ENCODE measurements around the gene C1orf159. TPM values are rescaled to one million over a fixed set of nuclear protein-coding genes. Genes with fewer than 3 reads are reported as not detected.
"Not testable (repeated sequence)": the region's sequence is repeated elsewhere in the genome, so short reads cannot be mapped to it uniquely, and the experiment has no call there.

The C1orf159 gene
- total RNA-seq, 1 donor from 2014 or later: 9.2 TPM

DNA sequence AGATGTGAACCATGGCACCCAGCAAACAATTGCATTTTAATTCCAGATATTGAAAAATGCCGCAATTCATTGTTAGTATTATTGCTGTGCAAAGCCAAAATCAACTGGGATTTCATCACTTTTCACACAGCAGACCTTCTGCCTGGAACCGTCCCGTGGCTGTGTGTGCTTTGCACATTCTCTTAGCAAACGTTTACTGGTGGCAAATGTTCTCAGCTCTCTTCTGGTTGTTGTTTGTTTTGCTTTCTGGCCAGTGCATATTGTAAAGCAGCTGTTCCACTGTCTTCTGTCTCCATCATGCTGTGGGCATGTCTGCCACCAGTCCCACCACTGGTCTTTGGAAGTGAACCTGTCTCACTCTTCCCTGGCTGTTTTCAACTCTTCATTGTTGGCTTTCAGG is 38.0 kb upstream of the C1orf159 start:
- no peaks in the 10 kb centered on the region for H3K4me1 Mint-ChIP-seq (ENCODE audit: low read depth)
- H3K9me3 Mint-ChIP-seq (ENCODE audit: low read depth): peaks cover 19% of the 10 kb centered on the region
- H3K36me3 Mint-ChIP-seq (ENCODE audit: low read depth): no peaks in the 10 kb centered on the region
- no peak overlapping the region for H3K27ac Mint-ChIP-seq (ENCODE audit: unreplicated experiment)
- TF ChIP-seq, protein P1, sequence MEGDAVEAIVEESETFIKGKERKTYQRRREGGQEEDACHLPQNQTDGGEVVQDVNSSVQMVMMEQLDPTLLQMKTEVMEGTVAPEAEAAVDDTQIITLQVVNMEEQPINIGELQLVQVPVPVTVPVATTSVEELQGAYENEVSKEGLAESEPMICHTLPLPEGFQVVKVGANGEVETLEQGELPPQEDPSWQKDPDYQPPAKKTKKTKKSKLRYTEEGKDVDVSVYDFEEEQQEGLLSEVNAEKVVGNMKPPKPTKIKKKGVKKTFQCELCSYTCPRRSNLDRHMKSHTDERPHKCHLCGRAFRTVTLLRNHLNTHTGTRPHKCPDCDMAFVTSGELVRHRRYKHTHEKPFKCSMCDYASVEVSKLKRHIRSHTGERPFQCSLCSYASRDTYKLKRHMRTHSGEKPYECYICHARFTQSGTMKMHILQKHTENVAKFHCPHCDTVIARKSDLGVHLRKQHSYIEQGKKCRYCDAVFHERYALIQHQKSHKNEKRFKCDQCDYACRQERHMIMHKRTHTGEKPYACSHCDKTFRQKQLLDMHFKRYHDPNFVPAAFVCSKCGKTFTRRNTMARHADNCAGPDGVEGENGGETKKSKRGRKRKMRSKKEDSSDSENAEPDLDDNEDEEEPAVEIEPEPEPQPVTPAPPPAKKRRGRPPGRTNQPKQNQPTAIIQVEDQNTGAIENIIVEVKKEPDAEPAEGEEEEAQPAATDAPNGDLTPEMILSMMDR (IDR thresholded peaks at IDR 0.05): no peak
- DNase-seq (ENCODE audit: low spot score): no peak
- no peaks in the 10 kb centered on the region for H3K27me3 Mint-ChIP-seq (ENCODE audit: low read depth)
- H3K4me3 Mint-ChIP-seq (ENCODE audit: unreplicated experiment): no peak overlapping the region

DNA sequence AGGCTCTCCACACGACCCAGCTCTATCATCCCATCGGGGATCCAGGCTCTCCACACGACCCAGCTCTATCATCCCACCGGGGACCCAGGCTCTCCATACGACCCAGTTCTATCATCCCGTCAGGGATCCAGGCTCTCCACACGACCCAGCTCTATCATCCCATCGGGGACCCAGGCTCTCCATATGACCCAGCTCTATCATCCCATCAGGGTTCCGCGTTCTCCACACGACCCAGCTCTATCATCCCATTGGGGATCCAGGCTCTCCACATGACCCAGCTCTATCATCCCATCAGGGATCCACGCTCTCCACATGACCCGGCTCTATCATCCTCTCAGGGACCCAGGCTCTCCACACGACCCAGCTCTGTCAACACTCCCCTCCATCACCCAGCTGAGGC is 37.3 kb upstream of the C1orf159 start:
- H3K27ac Mint-ChIP-seq (ENCODE audit: unreplicated experiment): peak overlapping the region; percentile 49
- H3K9me3 Mint-ChIP-seq (ENCODE audit: low read depth): peaks cover 19% of the 10 kb centered on the region
- not testable (repeated sequence) for H3K27me3 Mint-ChIP-seq (ENCODE audit: low read depth); DNase-seq (ENCODE audit: low spot score); H3K4me3 Mint-ChIP-seq (ENCODE audit: unreplicated experiment); H3K4me1 Mint-ChIP-seq (ENCODE audit: low read depth); H3K36me3 Mint-ChIP-seq (ENCODE audit: low read depth)

DNA sequence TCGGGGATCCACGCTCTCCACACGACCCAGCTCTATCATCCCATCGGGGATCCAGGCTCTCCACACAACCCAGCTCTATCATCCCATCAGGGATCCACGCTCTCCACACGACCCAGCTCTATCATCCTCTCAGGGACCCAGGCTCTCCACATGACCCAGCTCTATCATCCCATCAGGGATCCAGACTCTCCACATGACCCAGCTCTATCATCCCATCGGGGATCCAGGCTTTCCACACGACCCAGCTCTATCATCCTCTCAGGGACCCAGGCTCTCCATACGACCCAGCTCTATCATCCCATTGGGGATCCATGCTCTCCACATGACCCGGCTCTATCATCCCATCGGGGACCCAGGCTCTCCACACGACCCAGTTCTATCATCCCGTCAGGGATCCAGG is 36.5 kb upstream of the C1orf159 start:
- not testable (repeated sequence) for DNase-seq (ENCODE audit: low spot score); H3K4me3 Mint-ChIP-seq (ENCODE audit: unreplicated experiment); H3K27ac Mint-ChIP-seq (ENCODE audit: unreplicated experiment); H3K36me3 Mint-ChIP-seq (ENCODE audit: low read depth); H3K4me1 Mint-ChIP-seq (ENCODE audit: low read depth); H3K27me3 Mint-ChIP-seq (ENCODE audit: low read depth)
- H3K9me3 Mint-ChIP-seq (ENCODE audit: low read depth): peaks cover 19% of the 10 kb centered on the region

DNA sequence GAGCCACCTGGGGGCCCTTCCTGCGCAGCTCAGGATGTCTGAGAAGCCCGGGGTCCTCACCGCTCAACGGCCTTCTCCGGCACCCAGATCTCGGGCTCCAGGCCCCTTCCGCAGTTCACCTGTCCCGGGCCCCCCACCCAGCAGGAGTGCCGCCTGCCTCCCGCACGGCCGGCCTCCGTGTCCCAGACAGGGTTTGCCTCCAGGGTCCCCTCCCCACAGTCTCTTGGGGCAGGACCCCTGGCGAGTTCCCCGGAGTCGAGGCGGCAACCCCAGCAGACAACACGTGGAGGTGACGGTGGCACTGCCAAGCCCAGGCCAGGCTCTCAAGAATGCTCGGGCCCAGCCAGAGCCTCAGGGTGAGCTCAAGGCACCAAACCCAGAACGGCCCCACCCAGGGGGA is 35.4 kb upstream of the C1orf159 start:
- TF ChIP-seq, protein P1 (IDR thresholded peaks at IDR 0.05): no peak
- no peak for DNase-seq (ENCODE audit: low spot score)
- Mint-ChIP-seq H3K9me3 (ENCODE audit: low read depth) (peaks cover 19% of the 10 kb centered on the region), H3K4me3 (ENCODE audit: unreplicated experiment) (no peak overlapping the region), H3K27ac (ENCODE audit: unreplicated experiment) (no peak overlapping the region), H3K36me3 (ENCODE audit: low read depth) (no peaks in the 10 kb centered on the region), H3K4me1 (ENCODE audit: low read depth) (no peaks in the 10 kb centered on the region), H3K27me3 (ENCODE audit: low read depth) (peaks cover 8% of the 10 kb centered on the region)

DNA sequence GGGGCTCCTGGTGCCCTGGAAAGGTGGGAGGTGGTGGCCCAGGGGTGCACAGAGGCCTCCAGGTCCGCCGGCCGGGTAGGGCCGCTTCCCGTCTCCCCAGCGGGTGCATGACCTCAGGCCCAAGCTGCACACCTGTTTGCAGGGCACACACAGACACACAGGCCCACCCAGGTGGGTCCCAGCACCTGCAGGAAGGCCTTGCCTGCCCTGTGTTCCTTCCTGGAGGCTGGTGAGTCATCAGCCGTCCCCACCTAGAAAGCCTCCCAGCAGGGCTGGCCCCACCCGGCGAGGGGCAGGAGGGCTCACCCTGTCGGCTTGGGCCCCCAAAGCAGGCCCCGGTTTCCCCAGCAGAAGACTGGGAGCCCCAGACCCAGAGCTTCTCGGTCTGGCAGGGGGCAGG is 34.2 kb upstream of the C1orf159 start:
- H3K27me3 Mint-ChIP-seq (ENCODE audit: low read depth): peaks cover 9% of the 10 kb centered on the region
- no peaks in the 10 kb centered on the region for H3K36me3 Mint-ChIP-seq (ENCODE audit: low read depth)
- DNase-seq (ENCODE audit: low spot score): no peak
- peaks cover 15% of the 10 kb centered on the region for H3K9me3 Mint-ChIP-seq (ENCODE audit: low read depth)
- H3K4me1 Mint-ChIP-seq (ENCODE audit: low read depth): no peaks in the 10 kb centered on the region
- no peak overlapping the region for H3K27ac Mint-ChIP-seq (ENCODE audit: unreplicated experiment)
- TF ChIP-seq, protein P1 (IDR thresholded peaks at IDR 0.05): no peak
- H3K4me3 Mint-ChIP-seq (ENCODE audit: unreplicated experiment): no peak overlapping the region

DNA sequence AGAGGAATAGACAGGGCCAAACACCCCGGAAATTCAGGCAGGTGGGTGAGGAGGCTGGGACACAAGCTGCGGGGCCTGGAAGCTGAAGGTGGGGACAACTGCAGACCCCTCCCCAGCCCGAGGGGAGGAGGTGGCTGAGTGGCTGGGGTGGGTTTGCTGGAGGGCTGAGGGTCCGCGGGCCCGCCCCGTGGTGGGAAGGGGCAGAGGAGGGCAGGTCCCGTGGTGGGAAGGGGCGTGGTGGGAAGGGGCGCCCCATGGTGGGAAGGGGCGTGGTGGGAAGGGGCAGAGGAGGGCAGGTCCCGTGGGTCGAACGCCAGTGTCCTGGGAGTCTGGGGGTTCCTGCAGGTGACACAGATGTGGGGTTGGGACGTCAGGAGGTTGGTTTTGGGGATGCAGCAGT is 33.5 kb upstream of the C1orf159 start:
- Mint-ChIP-seq H3K4me1 (ENCODE audit: low read depth) (no peaks in the 10 kb centered on the region), H3K27me3 (ENCODE audit: low read depth) (peaks cover 9% of the 10 kb centered on the region), H3K27ac (ENCODE audit: unreplicated experiment) (no peak overlapping the region), H3K9me3 (ENCODE audit: low read depth) (peaks cover 15% of the 10 kb centered on the region), H3K4me3 (ENCODE audit: unreplicated experiment) (no peak overlapping the region), H3K36me3 (ENCODE audit: low read depth) (no peaks in the 10 kb centered on the region)
- TF ChIP-seq, protein P1 (IDR thresholded peaks at IDR 0.05): no peak
- no peak for DNase-seq (ENCODE audit: low spot score)
